Measurements from ENCODE around the gene C16orf87.

The C16orf87 gene

DNA sequence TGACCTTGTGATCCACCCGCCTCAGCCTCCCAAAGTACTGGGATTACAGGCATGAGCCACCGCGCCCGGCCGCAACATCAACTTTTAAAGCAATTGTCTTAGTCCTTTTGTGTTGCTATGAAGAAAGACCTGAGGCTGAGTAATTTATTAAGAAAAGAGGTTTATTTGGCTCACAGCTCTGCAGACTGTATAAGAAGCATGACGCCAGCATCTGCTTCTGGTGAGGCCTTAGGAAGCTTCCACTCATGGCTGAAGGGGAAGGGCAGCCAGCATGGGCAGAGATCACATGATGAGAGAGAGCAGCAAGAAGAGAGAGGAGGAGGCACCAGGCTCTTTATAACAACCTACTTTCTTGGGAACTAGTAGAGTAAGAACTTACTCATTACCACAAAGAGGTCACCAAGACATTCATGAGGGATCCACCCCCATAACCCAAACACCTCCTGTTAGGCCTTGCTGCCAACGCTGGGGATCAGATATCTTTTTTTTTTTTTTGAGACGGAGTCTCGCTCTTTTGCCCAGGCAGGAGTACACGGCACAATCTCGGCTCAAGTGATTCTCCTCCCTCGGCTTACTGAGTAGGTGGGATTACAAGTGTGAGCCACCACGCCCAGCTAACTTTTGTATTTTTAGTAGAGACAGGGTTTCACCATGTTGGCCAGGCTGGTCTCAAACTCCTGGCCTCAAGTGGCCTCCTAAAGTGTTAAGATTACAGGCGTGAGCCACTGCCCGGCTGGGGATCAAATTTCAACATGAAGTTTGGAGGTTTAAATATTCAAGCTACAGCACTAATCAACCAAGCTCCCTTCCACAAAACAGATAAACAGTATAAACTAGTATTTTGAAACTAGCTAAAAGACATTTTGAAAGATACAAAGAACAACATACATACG, 31.8 kb upstream of the C16orf87 start:
- TF ChIP-seq CTCF (IDR thresholded peaks at IDR 0.05; ENCODE audit: control insufficient read depth, extremely low read depth, insufficient read depth), result no peak
- H3K4me3 ChIP-seq (ENCODE audit: low read depth, low read length), result no peak overlapping the region
- no peak for DNase-seq (ENCODE audit: low read depth)

DNA sequence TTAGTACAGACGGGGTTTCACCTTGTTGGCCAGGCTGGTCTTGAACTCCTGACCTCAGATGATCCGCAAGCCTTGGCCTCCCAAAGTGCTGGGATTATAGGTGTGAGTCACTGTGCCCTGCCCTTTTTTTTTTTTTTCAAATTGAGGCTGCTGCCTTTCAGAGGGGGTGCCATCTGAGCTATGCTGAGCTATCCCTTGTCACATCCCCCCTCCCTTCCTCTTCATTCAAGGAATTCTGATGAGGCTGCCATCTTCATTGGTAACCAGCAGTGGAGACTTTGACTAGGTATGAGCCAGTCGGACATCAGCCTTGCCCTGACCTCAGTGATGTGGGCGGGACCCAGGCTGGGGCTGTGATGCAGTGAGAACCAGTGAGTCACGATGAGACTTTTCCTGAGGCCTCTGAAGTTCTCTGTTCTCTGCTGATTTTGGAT, 28.8 kb upstream of the C16orf87 start:
- no peak for DNase-seq (ENCODE audit: low read depth)
- TF ChIP-seq CTCF (IDR thresholded peaks at IDR 0.05; ENCODE audit: control insufficient read depth, extremely low read depth, insufficient read depth), result no peak
- H3K4me3 ChIP-seq (ENCODE audit: low read depth, low read length), result no peak overlapping the region

GRCh38 chr16:46858151-46858550, 27.2 kb upstream of the C16orf87 start:
- TF ChIP-seq CTCF (IDR thresholded peaks at IDR 0.05; ENCODE audit: control insufficient read depth, extremely low read depth, insufficient read depth), result no peak
- H3K4me3 ChIP-seq (ENCODE audit: low read depth, low read length), result no peak overlapping the region
- no peak for DNase-seq (ENCODE audit: low read depth)

- peak; percentile 6 for DNase-seq (ENCODE audit: low read depth)
- TF ChIP-seq CTCF (IDR thresholded peaks at IDR 0.05; ENCODE audit: control insufficient read depth, extremely low read depth, insufficient read depth), result no peak
- no peak overlapping the region for H3K4me3 ChIP-seq (ENCODE audit: low read depth, low read length)
Observed at GRCh38 chr16:46857368-46857945, 26.5 kb upstream of the C16orf87 start.

GRCh38 chr16:46855389-46855788, 24.4 kb upstream of the C16orf87 start:
- no peak for DNase-seq (ENCODE audit: low read depth)
- no peak for TF ChIP-seq CTCF (IDR thresholded peaks at IDR 0.05; ENCODE audit: control insufficient read depth, extremely low read depth, insufficient read depth)
- no peak overlapping the region for H3K4me3 ChIP-seq (ENCODE audit: low read depth, low read length)

DNA sequence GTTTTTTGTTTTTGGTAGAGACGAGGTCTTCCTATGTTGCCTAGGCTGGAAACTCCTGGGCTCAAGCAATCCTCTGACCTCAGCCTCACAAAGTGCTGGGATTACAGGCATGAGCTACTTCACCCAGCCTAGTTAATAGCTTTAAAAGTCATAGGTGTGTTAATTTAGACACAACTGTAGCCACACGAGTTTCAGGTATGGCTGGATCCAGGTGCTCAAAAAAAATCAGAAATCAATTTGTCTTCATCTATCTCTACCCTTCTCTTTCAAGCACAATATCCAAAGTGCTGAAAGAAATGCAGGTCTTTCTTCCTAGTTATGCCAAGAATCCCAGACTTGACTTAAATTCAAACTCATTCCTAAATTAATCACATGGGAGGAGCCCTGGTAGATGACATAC, 23.9 kb upstream of the C16orf87 start:
- no peak for DNase-seq (ENCODE audit: low read depth)
- TF ChIP-seq CTCF (IDR thresholded peaks at IDR 0.05; ENCODE audit: control insufficient read depth, extremely low read depth, insufficient read depth), result no peak
- H3K4me3 ChIP-seq (ENCODE audit: low read depth, low read length), result no peak overlapping the region
